DOHH2 (cell line): ENCODE results near the gene PLXNA2.

Experiments used
- H3F3A ChIP-seq: fragments of 200-600 bp; sonication (generic), shearing (Covaris generic); 2 replicates; pipeline ENCODE4 v1.6.0; 2016; ENCODE audit warnings: antibody characterized with exemption, mild to moderate bottlenecking; ENCODE audit not compliant: control insufficient read depth, insufficient read depth
- H3K27ac ChIP-seq: fragments of 200-600 bp; sonication (generic); 2 replicates; pipeline ENCODE4 v1.5.1; 2014; ENCODE audit warnings: low read depth, mild to moderate bottlenecking, low read length, moderate library complexity
- H3K27me3 ChIP-seq: fragments of 200-600 bp; sonication (generic); 2 replicates; pipeline ENCODE4 v1.6.1; 2014; ENCODE audit warnings: mild to moderate bottlenecking, low read length, mixed read lengths; ENCODE audit not compliant: control insufficient read depth
- H3K36me3 ChIP-seq: fragments of 200-600 bp; sonication (generic); 2 replicates; pipeline ENCODE4 v1.6.1; 2014; ENCODE audit warnings: mild to moderate bottlenecking, low read length, moderate library complexity, mixed read lengths; ENCODE audit not compliant: control insufficient read depth
- H3K4me1 ChIP-seq: fragments of 200-600 bp; sonication (generic); 2 replicates; pipeline ENCODE4 v1.6.1; 2014; ENCODE audit warnings: mild to moderate bottlenecking, low read length, mixed read lengths; ENCODE audit not compliant: control insufficient read depth
- H3K4me2 ChIP-seq: fragments of 200-600 bp; sonication (generic); 2 replicates; pipeline ENCODE4 v1.6.0; 2014; ENCODE audit warnings: mild to moderate bottlenecking, low read length, moderate library complexity
- H3K4me3 ChIP-seq: fragments of 200-600 bp; sonication (generic); 2 replicates; pipeline ENCODE4 v1.5.1; 2014; ENCODE audit warnings: mild to moderate bottlenecking, low read length, mixed read lengths
- H3K79me2 ChIP-seq: fragments of 200-600 bp; sonication (generic); 2 replicates; pipeline ENCODE4 v1.6.1; 2014; ENCODE audit warnings: mild to moderate bottlenecking, low read length, mixed read lengths; ENCODE audit not compliant: control insufficient read depth
- H3K9me2 ChIP-seq: fragments of 200-600 bp; sonication (generic); replicated peaks from 2 replicates; pipeline ENCODE4 v1.6.1; 2014; ENCODE audit warnings: mild to moderate bottlenecking, low read length, mixed read lengths; ENCODE audit not compliant: control insufficient read depth
- H3K9me3 ChIP-seq: fragments of 200-600 bp; sonication (generic); 2 replicates; pipeline ENCODE4 v1.6.1; 2014; ENCODE audit warnings: antibody characterized with exemption, low read length, mixed read lengths; ENCODE audit not compliant: control insufficient read depth, insufficient read depth
- H4K20me1 ChIP-seq: fragments of 200-600 bp; sonication (generic); 2 replicates; pipeline ENCODE4 v1.6.0; 2014; ENCODE audit warnings: low read depth, mild to moderate bottlenecking, antibody characterized with exemption, low read length, moderate library complexity; ENCODE audit not compliant: control insufficient read depth, insufficient read depth
- EZH2phosphoT487 ChIP-seq: fragments of 200-600 bp; sonication (generic); IDR thresholded peaks from 2 replicates; pipeline ENCODE4 v1.6.1; 2017; ENCODE audit warnings: borderline replicate concordance, mild to moderate bottlenecking, antibody characterized with exemption, low read length, moderate library complexity, mixed read lengths
- TF ChIP-seq, protein P1 (sequence below): fragments of 200-600 bp; sonication (generic); IDR thresholded peaks from one replicate; pipeline ENCODE4 v1.5.1; 2014; ENCODE audit warnings: antibody characterized with exemption, mild to moderate bottlenecking, low read depth, low read length; ENCODE audit not compliant: poor library complexity, severe bottlenecking

Gene PLXNA2

GRCh38 chr1:208171616-208172422 lies 72.4 kb downstream of the PLXNA2 start:
- Histone ChIP-seq H3K79me2 (no peaks in the 10 kb centered on the region), H3K27ac (no peak overlapping the region), H4K20me1 (no peaks in the 10 kb centered on the region), H3K4me1 (no peaks in the 10 kb centered on the region), H3K27me3 (peaks cover 2% of the 10 kb centered on the region; the same call in 1 of the 2 replicates), H3F3A (no peaks in the 10 kb centered on the region), H3K36me3 (no peaks in the 10 kb centered on the region), H3K4me2 (no peak overlapping the region), H3K9me2 (no peaks in the 10 kb centered on the region), H3K9me3 (no peaks in the 10 kb centered on the region), H3K4me3 (no peak overlapping the region)
- no peak for TF ChIP-seq EZH2phosphoT487
- TF ChIP-seq, protein P1, sequence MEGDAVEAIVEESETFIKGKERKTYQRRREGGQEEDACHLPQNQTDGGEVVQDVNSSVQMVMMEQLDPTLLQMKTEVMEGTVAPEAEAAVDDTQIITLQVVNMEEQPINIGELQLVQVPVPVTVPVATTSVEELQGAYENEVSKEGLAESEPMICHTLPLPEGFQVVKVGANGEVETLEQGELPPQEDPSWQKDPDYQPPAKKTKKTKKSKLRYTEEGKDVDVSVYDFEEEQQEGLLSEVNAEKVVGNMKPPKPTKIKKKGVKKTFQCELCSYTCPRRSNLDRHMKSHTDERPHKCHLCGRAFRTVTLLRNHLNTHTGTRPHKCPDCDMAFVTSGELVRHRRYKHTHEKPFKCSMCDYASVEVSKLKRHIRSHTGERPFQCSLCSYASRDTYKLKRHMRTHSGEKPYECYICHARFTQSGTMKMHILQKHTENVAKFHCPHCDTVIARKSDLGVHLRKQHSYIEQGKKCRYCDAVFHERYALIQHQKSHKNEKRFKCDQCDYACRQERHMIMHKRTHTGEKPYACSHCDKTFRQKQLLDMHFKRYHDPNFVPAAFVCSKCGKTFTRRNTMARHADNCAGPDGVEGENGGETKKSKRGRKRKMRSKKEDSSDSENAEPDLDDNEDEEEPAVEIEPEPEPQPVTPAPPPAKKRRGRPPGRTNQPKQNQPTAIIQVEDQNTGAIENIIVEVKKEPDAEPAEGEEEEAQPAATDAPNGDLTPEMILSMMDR, result no peak

DNA sequence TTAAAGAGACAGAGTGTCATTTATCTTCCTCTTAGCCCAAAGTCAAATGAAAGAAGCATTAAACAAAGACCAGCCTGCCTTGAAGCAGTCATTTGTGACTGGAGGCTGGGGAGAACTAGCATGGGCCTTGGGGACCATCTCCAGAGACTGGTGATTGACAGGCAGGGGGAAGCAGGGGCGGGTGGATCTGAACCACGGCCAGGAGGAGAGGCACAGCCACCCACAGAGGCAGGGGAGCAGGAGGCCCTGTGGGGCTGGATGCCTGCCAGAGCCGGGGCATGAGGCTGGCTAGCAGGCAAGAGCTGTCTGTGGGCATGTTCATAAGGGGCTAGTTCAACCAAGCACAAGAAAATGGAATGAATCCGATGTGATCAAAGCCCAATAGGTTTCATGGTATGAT lies 73.9 kb downstream of the PLXNA2 start:
- no peak for TF ChIP-seq EZH2phosphoT487
- TF ChIP-seq, protein P1, result no peak

GRCh38 chr1:208169081-208169879 lies 74.9 kb downstream of the PLXNA2 start:
- TF ChIP-seq, protein P1, result no peak
- TF ChIP-seq EZH2phosphoT487, result no peak
- no peak overlapping the region for H3K4me2 ChIP-seq
- H3K36me3 ChIP-seq, result no peaks in the 10 kb centered on the region
- no peaks in the 10 kb centered on the region for H4K20me1 ChIP-seq
- no peaks in the 10 kb centered on the region for H3K27me3 ChIP-seq
- no peak overlapping the region for H3K4me3 ChIP-seq
- H3K9me3 ChIP-seq, result no peaks in the 10 kb centered on the region
- H3K27ac ChIP-seq, result no peak overlapping the region
- no peaks in the 10 kb centered on the region for H3F3A ChIP-seq
- no peaks in the 10 kb centered on the region for H3K79me2 ChIP-seq
- H3K9me2 ChIP-seq, result no peaks in the 10 kb centered on the region
- H3K4me1 ChIP-seq, result no peaks in the 10 kb centered on the region

More for the DNA sequence above, 73.9 kb downstream of the PLXNA2 start:
- H3K4me1 ChIP-seq, result no peaks in the 10 kb centered on the region
- H3K9me3 ChIP-seq, result no peaks in the 10 kb centered on the region
- H3K4me3 ChIP-seq, result no peak overlapping the region
- H3K36me3 ChIP-seq, result no peaks in the 10 kb centered on the region
- no peaks in the 10 kb centered on the region for H3K9me2 ChIP-seq
- H4K20me1 ChIP-seq, result no peaks in the 10 kb centered on the region
- no peaks in the 10 kb centered on the region for H3F3A ChIP-seq
- no peak overlapping the region for H3K27ac ChIP-seq
- H3K79me2 ChIP-seq, result no peaks in the 10 kb centered on the region
- H3K27me3 ChIP-seq, result no peaks in the 10 kb centered on the region
- H3K4me2 ChIP-seq, result no peak overlapping the region
